Endothelial cell of hepatic sinusoid (primary cell): ENCODE measurements around the gene DMRTB1.

Source experiments
- in situ Hi-C: cut with HindIII; loops from 2 replicates; pipeline ENCODE4 v1.10.0; 2017; ENCODE audit warnings: low sequenced_read_pairs

The DMRTB1 gene

GRCh38 chr1:53507116-53507820 is 48.1 kb downstream of the DMRTB1 start:
- in situ Hi-C loops: no loop called here

GRCh38 chr1:53508056-53508990 is 49.1 kb downstream of the DMRTB1 start:
- in situ Hi-C loops: no loop called here

- in situ Hi-C loops: no loop called here
Observed at GRCh38 chr1:53508991-53509666, 49.9 kb downstream of the DMRTB1 start.

- in situ Hi-C loops: no loop called here
Observed at GRCh38 chr1:53509775-53510174, 50.6 kb downstream of the DMRTB1 start.

GRCh38 chr1:53510215-53510614 is 51.0 kb downstream of the DMRTB1 start:
- in situ Hi-C loops: no loop called here

GRCh38 chr1:53511323-53511932 is 52.2 kb downstream of the DMRTB1 start:
- in situ Hi-C loops: no loop called here

DNA sequence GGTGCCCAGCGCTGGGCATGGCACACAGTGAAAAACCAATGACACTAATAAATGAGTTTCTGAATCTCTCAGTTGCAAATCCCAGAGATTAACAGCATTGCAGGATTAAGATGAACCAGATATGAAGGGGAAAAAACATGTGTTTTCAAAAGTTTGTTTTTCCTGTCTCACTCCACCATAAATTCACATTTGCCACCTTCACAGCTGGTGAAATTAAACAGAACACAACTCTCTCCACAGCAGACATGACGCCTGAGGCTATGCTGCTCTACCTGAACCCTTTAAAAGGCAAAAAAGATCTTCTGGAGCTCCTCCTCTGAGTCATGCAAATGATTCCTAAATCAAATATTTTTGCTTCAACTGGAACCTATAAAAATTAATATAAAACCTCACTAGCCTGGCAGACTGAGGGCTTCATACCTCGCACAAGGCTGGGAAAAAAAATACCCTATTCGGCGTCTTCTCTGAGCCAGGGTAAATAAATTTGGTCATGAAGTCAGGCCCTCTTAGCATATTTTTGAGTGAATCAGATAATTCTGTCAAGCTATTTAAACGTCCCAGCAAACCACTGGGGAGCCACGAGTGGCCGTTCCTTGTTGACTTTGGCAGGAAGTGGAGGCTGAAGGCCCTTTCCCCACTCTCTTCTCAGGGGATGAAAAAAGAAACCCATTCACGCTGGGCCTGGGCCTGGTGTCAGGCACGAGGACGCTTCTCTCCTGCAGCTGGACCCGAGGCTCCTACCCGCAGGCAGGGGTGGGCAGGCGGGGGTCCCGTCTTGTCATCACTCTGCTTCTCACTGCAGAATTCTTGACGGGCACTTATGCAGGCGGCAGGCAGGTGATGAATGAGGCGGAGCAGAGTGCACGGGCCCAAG is 53.0 kb downstream of the DMRTB1 start:
- in situ Hi-C loops: no loop called here

- in situ Hi-C loops: no loop called here
Observed at GRCh38 chr1:53512807-53513755, 53.9 kb downstream of the DMRTB1 start.

DNA sequence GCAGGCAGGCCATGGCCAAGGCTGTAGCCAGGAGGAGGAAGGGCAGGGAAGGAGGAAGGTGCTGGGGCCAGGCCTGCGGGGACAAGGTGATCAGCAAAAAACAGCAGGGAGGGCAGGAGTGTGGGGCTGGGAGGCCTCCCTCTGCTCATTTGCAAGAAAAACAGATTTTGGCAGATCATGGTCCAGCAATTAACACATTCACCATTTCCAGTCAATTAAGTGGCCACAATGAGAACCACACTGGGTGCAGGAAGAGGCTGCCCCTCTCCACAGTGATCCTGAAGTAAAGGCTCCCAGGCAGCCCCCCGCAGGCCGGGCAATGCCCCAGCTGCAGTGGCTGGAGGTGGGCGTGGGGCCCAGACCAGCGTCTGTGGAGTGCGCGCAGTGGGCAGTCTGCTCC is 54.6 kb downstream of the DMRTB1 start:
- in situ Hi-C loops: no loop called here

DNA sequence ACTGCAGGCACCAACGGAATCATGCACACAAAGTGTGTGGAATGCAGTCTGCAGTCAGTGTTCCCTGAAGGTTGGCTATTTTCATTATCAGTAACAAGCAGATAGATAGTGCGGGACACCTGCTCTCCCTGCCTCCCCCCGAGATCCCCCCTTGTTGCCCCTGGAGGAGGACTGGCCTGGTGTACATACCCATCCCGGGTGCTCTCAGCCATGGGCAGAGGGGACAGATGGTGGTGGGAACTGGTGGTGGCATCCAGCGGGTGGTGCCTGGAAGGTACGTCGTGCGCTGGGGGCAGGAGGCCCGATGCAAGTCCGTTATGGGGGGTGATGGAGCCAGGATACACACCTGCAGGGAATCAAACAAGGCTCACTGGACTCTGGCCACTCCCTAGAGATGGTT is 55.2 kb downstream of the DMRTB1 start:
- in situ Hi-C loops: no loop called here

- in situ Hi-C loops: no loop called here
Observed at GRCh38 chr1:53516181-53516580, 57.0 kb downstream of the DMRTB1 start.
